WTC11 (cell line): ENCODE results near the gene KIF5C. TPM values are rescaled to one million over a fixed set of nuclear protein-coding genes. Genes with fewer than 3 reads are reported as not detected.

Source experiments
- ATAC-seq: fragments of 200-7000 bp; cut with Tn5 transposase; 2 replicates; pipeline ENCODE4 v1.10.0; 2021; ENCODE audit warnings: mild to moderate bottlenecking, moderate library complexity
- CTCF ChIA-PET: fragments of 300-600 bp; sonication (Branson Sonifier 250); formaldehyde crosslinking; loops from one replicate; lab custom pipeline; 2021; ENCODE audit warnings: antibody characterized with exemption; lab: Charles Lee
- POLR2A ChIA-PET: fragments of 350-600 bp; sonication (Branson Sonifier 250); formaldehyde crosslinking; loops from one replicate; lab custom pipeline; 2021; ENCODE audit warnings: antibody characterized with exemption; lab: Charles Lee
- DNase-seq: peaks from one replicate; pipeline ENCODE4 v3.0.0; 2021; ENCODE audit warnings: low spot score
- H3K27ac Mint-ChIP-seq: 2 replicates; pipeline ENCODE4 v1.8.0; 2021; ENCODE audit warnings: mixed read lengths
- H3K27me3 Mint-ChIP-seq: 2 replicates; pipeline ENCODE4 v1.8.0; 2021; ENCODE audit warnings: low read depth, mild to moderate bottlenecking, moderate library complexity, mixed read lengths
- H3K36me3 Mint-ChIP-seq: 2 replicates; pipeline ENCODE4 v1.8.0; 2021; ENCODE audit warnings: mixed read lengths
- H3K4me1 Mint-ChIP-seq: 2 replicates; pipeline ENCODE4 v1.8.0; 2022; ENCODE audit warnings: mixed read lengths
- H3K4me3 Mint-ChIP-seq: 2 replicates; pipeline ENCODE4 v1.8.0; 2021; ENCODE audit warnings: mild to moderate bottlenecking, moderate library complexity, mixed read lengths
- H3K9me3 Mint-ChIP-seq: 2 replicates; pipeline ENCODE4 v1.8.0; 2021; ENCODE audit warnings: mixed read lengths
- ATF1 ChIP-seq: sonication (generic); formaldehyde crosslinking; IDR thresholded peaks from 2 replicates; pipeline ENCODE4 v1.8.1; 2023; ENCODE audit warnings: mild to moderate bottlenecking, moderate library complexity, missing genetic modification reagents
- CREM ChIP-seq: sonication (generic); formaldehyde crosslinking; IDR thresholded peaks from 2 replicates; pipeline ENCODE4 v1.8.1; 2022; ENCODE audit warnings: mild to moderate bottlenecking, missing genetic modification reagents, moderate library complexity
- ESRRA ChIP-seq: sonication (generic); formaldehyde crosslinking; IDR thresholded peaks from 2 replicates; pipeline ENCODE4 v1.8.1; 2022; ENCODE audit warnings: mild to moderate bottlenecking, missing genetic modification reagents, borderline replicate concordance
- ETV6 ChIP-seq: sonication (generic); formaldehyde crosslinking; IDR thresholded peaks from 2 replicates; pipeline ENCODE4 v1.8.1; 2022; ENCODE audit warnings: mild to moderate bottlenecking, missing genetic modification reagents
- FOXK1 ChIP-seq: sonication (generic); formaldehyde crosslinking; IDR thresholded peaks from 2 replicates; pipeline ENCODE4 v1.8.0; 2022; ENCODE audit warnings: mild to moderate bottlenecking, moderate library complexity, missing genetic modification reagents
- HMGA2 ChIP-seq: fragments of 250-450 bp; sonication (Bioruptor Pico); IDR thresholded peaks from 2 replicates; pipeline ENCODE4 v1.4.0; 2021; ENCODE audit warnings: mild to moderate bottlenecking, moderate library complexity
- JUN ChIP-seq: sonication (generic); formaldehyde crosslinking; IDR thresholded peaks from 2 replicates; pipeline ENCODE4 v1.8.0; 2023; ENCODE audit warnings: mild to moderate bottlenecking, missing genetic modification reagents
- NFYB ChIP-seq: sonication (generic); formaldehyde crosslinking; conservative IDR thresholded peaks from 2 replicates; pipeline ENCODE4 v1.8.0; 2022; ENCODE audit warnings: low read depth, missing genetic modification reagents
- OVOL2 ChIP-seq: fragments of 250-450 bp; sonication (Bioruptor Pico); IDR thresholded peaks from 2 replicates; pipeline ENCODE4 v1.9.0; 2021; ENCODE audit warnings: mild to moderate bottlenecking, borderline replicate concordance
- RELA ChIP-seq: sonication (generic); formaldehyde crosslinking; IDR thresholded peaks from 2 replicates; pipeline ENCODE4 v1.8.1; 2022; ENCODE audit warnings: missing genetic modification reagents, mild to moderate bottlenecking, borderline replicate concordance
- RORB ChIP-seq: fragments of 250-450 bp; sonication (Bioruptor Pico); IDR thresholded peaks from 2 replicates; pipeline ENCODE4 v1.9.0; 2021; ENCODE audit warnings: mild to moderate bottlenecking
- SMAD3 ChIP-seq: sonication (generic); formaldehyde crosslinking; IDR thresholded peaks from 2 replicates; pipeline ENCODE4 v1.8.0; 2022; ENCODE audit warnings: missing genetic modification reagents, mild to moderate bottlenecking, borderline replicate concordance
- TEAD1 ChIP-seq: sonication (generic); formaldehyde crosslinking; IDR thresholded peaks from 2 replicates; pipeline ENCODE4 v1.8.0; 2022; ENCODE audit warnings: mild to moderate bottlenecking, missing genetic modification reagents
- ZNF263 ChIP-seq: sonication (generic); formaldehyde crosslinking; IDR thresholded peaks from 2 replicates; pipeline ENCODE4 v1.8.1; 2022; ENCODE audit warnings: low read depth, mild to moderate bottlenecking, moderate library complexity, missing genetic modification reagents
- ZNF416 ChIP-seq: fragments of 250-450 bp; sonication (Bioruptor Pico); IDR thresholded peaks from 2 replicates; pipeline ENCODE4 v1.9.0; 2021; ENCODE audit warnings: mild to moderate bottlenecking, inconsistent platforms
- total RNA-seq: library from RNA; stranded (reverse); gene quantifications from 3 replicates; pipeline ENCODE4 v1.2.3, GENCODE V29; 2021
- TF ChIP-seq, protein P1 (sequence below): sonication (generic); formaldehyde crosslinking; IDR thresholded peaks from 2 replicates; pipeline ENCODE4 v1.8.1; 2022; ENCODE audit warnings: mild to moderate bottlenecking, missing genetic modification reagents, moderate library complexity, borderline replicate concordance
- TF ChIP-seq, protein P2 (sequence below): sonication (generic); formaldehyde crosslinking; IDR thresholded peaks from 2 replicates; pipeline ENCODE4 v1.8.0; 2022; ENCODE audit warnings: mild to moderate bottlenecking, missing genetic modification reagents
- TF ChIP-seq, protein P3 (sequence below): sonication (generic); formaldehyde crosslinking; IDR thresholded peaks from 2 replicates; pipeline ENCODE4 v1.8.0; 2022; ENCODE audit warnings: missing genetic modification reagents
- TF ChIP-seq, protein P4 (sequence below): sonication (generic); formaldehyde crosslinking; IDR thresholded peaks from 2 replicates; pipeline ENCODE4 v1.8.1; 2022; ENCODE audit warnings: mild to moderate bottlenecking, moderate library complexity, missing genetic modification reagents
- TF ChIP-seq, protein P5 (sequence below): sonication (generic); formaldehyde crosslinking; conservative IDR thresholded peaks from 2 replicates; pipeline ENCODE4 v1.8.1; 2023; ENCODE audit warnings: mild to moderate bottlenecking, low read depth, missing genetic modification reagents, moderate library complexity
- TF ChIP-seq, protein P6 (sequence below): fragments of 250-450 bp; sonication (Bioruptor Pico); IDR thresholded peaks from 2 replicates; pipeline ENCODE4 v1.9.0; 2021; ENCODE audit warnings: moderate library complexity, mild to moderate bottlenecking, inconsistent platforms, borderline replicate concordance
- TF ChIP-seq, protein P7 (sequence below): fragments of 200-600 bp; IDR thresholded peaks from 2 replicates; pipeline ENCODE4 v1.8.0; 2022; ENCODE audit warnings: antibody characterized with exemption
- TF ChIP-seq, protein P8 (sequence below): sonication (generic); formaldehyde crosslinking; IDR thresholded peaks from 2 replicates; pipeline ENCODE4 v1.8.1; 2022; ENCODE audit warnings: low read depth, missing genetic modification reagents, borderline replicate concordance

Gene KIF5C
- total RNA-seq, 1 experiment from 2014 or later: 73.5 TPM

DNA sequence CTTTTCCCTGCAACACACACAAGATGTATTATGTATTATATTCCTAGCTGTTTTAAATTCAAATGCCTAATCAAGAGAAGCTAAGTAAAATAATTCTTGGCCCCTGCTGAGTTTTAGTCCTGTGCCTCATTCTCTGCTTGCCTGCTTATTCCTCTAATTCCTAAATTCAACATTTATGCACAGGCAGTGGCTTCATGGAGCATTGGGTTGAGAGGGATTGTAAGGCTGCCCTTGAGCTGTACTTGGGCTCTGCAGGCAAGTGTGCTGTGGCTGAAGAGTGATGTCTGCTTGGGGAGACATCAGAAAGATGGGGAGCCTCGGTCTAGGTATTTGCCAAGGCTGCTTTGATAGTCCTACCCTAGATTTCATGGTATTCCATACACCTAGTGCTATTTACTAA lies 27.8 kb downstream of the KIF5C start (continued):
- TF ChIP-seq, protein P1, sequence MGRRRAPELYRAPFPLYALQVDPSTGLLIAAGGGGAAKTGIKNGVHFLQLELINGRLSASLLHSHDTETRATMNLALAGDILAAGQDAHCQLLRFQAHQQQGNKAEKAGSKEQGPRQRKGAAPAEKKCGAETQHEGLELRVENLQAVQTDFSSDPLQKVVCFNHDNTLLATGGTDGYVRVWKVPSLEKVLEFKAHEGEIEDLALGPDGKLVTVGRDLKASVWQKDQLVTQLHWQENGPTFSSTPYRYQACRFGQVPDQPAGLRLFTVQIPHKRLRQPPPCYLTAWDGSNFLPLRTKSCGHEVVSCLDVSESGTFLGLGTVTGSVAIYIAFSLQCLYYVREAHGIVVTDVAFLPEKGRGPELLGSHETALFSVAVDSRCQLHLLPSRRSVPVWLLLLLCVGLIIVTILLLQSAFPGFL (CRISPR knock-in tag): no peak
- no peak for TF ChIP-seq FOXK1 (CRISPR knock-in tag)
- TF ChIP-seq ETV6 (CRISPR knock-in tag): no peak
- TF ChIP-seq, protein P2, sequence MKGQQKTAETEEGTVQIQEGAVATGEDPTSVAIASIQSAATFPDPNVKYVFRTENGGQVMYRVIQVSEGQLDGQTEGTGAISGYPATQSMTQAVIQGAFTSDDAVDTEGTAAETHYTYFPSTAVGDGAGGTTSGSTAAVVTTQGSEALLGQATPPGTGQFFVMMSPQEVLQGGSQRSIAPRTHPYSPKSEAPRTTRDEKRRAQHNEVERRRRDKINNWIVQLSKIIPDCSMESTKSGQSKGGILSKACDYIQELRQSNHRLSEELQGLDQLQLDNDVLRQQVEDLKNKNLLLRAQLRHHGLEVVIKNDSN (CRISPR knock-in tag): no peak
- TF ChIP-seq, protein P3, sequence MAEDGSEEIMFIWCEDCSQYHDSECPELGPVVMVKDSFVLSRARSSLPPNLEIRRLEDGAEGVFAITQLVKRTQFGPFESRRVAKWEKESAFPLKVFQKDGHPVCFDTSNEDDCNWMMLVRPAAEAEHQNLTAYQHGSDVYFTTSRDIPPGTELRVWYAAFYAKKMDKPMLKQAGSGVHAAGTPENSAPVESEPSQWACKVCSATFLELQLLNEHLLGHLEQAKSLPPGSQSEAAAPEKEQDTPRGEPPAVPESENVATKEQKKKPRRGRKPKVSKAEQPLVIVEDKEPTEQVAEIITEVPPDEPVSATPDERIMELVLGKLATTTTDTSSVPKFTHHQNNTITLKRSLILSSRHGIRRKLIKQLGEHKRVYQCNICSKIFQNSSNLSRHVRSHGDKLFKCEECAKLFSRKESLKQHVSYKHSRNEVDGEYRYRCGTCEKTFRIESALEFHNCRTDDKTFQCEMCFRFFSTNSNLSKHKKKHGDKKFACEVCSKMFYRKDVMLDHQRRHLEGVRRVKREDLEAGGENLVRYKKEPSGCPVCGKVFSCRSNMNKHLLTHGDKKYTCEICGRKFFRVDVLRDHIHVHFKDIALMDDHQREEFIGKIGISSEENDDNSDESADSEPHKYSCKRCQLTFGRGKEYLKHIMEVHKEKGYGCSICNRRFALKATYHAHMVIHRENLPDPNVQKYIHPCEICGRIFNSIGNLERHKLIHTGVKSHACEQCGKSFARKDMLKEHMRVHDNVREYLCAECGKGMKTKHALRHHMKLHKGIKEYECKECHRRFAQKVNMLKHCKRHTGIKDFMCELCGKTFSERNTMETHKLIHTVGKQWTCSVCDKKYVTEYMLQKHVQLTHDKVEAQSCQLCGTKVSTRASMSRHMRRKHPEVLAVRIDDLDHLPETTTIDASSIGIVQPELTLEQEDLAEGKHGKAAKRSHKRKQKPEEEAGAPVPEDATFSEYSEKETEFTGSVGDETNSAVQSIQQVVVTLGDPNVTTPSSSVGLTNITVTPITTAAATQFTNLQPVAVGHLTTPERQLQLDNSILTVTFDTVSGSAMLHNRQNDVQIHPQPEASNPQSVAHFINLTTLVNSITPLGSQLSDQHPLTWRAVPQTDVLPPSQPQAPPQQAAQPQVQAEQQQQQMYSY (CRISPR knock-in tag): no peak
- no peak for TF ChIP-seq CREM (CRISPR knock-in tag)
- no peak for TF ChIP-seq ZNF416 (CRISPR knock-in tag)

DNA sequence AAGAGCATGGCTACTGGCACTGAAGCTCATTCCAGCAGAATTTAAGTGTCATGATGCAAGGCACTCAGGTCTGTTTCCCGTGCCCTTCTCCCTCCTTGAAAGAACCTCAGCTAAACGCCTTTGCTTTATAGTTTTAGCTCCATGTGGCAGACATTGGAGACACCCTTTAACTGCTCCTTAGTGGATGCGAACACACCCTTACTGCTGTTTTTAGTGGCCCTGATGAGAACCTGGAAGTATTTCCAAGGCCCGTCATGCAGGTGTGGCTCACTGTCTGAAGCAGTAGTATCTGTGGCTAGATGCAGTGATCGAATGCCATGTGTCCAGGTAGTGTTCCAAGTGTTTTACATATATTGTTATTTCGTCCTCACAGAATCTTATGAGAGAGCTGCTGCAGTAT lies 28.3 kb downstream of the KIF5C start:
- ChIA-PET POLR2A (no interaction called here), CTCF (interaction anchor here (1.3 to 2.5 kb wide), 2 partner anchors 24 to 89 kb away, joined by 3 to 6 read pairs; no protein-coding TSS in a partner anchor)
- Mint-ChIP-seq H3K27ac (no peak overlapping the region), H3K27me3 (no peaks in the 10 kb centered on the region), H3K9me3 (peaks cover 12% of the 10 kb centered on the region), H3K4me1 (peaks cover 30% of the 10 kb centered on the region), H3K36me3 (peaks cover 18% of the 10 kb centered on the region), H3K4me3 (no peak overlapping the region)
- ATAC-seq (no peak), DNase-seq (no peak)
- TF ChIP-seq, protein P2 (CRISPR knock-in tag): no peak
- TF ChIP-seq RORB (CRISPR knock-in tag) (no peak), TEAD1 (CRISPR knock-in tag) (no peak), SMAD3 (CRISPR knock-in tag) (no peak), ESRRA (no peak), ZNF263 (CRISPR knock-in tag) (no peak), RELA (CRISPR knock-in tag) (no peak), NFYB (CRISPR knock-in tag) (no peak), JUN (CRISPR knock-in tag) (no peak), HMGA2 (no peak), OVOL2 (CRISPR knock-in tag) (no peak), ATF1 (CRISPR knock-in tag) (no peak)
- TF ChIP-seq, protein P4, sequence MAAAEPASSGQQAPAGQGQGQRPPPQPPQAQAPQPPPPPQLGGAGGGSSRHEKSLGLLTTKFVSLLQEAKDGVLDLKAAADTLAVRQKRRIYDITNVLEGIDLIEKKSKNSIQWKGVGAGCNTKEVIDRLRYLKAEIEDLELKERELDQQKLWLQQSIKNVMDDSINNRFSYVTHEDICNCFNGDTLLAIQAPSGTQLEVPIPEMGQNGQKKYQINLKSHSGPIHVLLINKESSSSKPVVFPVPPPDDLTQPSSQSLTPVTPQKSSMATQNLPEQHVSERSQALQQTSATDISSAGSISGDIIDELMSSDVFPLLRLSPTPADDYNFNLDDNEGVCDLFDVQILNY (CRISPR knock-in tag): no peak
- TF ChIP-seq, protein P5, sequence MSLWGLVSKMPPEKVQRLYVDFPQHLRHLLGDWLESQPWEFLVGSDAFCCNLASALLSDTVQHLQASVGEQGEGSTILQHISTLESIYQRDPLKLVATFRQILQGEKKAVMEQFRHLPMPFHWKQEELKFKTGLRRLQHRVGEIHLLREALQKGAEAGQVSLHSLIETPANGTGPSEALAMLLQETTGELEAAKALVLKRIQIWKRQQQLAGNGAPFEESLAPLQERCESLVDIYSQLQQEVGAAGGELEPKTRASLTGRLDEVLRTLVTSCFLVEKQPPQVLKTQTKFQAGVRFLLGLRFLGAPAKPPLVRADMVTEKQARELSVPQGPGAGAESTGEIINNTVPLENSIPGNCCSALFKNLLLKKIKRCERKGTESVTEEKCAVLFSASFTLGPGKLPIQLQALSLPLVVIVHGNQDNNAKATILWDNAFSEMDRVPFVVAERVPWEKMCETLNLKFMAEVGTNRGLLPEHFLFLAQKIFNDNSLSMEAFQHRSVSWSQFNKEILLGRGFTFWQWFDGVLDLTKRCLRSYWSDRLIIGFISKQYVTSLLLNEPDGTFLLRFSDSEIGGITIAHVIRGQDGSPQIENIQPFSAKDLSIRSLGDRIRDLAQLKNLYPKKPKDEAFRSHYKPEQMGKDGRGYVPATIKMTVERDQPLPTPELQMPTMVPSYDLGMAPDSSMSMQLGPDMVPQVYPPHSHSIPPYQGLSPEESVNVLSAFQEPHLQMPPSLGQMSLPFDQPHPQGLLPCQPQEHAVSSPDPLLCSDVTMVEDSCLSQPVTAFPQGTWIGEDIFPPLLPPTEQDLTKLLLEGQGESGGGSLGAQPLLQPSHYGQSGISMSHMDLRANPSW (CRISPR knock-in tag): no peak
- TF ChIP-seq, protein P6, sequence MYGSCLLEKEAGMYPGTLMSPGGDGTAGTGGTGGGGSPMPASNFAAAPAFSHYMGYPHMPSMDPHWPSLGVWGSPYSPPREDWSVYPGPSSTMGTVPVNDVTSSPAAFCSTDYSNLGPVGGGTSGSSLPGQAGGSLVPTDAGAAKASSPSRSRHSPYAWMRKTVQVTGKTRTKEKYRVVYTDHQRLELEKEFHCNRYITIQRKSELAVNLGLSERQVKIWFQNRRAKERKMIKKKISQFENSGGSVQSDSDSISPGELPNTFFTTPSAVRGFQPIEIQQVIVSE (CRISPR knock-in tag): no peak
- TF ChIP-seq, protein P7, sequence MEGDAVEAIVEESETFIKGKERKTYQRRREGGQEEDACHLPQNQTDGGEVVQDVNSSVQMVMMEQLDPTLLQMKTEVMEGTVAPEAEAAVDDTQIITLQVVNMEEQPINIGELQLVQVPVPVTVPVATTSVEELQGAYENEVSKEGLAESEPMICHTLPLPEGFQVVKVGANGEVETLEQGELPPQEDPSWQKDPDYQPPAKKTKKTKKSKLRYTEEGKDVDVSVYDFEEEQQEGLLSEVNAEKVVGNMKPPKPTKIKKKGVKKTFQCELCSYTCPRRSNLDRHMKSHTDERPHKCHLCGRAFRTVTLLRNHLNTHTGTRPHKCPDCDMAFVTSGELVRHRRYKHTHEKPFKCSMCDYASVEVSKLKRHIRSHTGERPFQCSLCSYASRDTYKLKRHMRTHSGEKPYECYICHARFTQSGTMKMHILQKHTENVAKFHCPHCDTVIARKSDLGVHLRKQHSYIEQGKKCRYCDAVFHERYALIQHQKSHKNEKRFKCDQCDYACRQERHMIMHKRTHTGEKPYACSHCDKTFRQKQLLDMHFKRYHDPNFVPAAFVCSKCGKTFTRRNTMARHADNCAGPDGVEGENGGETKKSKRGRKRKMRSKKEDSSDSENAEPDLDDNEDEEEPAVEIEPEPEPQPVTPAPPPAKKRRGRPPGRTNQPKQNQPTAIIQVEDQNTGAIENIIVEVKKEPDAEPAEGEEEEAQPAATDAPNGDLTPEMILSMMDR: no peak
- TF ChIP-seq, protein P8, sequence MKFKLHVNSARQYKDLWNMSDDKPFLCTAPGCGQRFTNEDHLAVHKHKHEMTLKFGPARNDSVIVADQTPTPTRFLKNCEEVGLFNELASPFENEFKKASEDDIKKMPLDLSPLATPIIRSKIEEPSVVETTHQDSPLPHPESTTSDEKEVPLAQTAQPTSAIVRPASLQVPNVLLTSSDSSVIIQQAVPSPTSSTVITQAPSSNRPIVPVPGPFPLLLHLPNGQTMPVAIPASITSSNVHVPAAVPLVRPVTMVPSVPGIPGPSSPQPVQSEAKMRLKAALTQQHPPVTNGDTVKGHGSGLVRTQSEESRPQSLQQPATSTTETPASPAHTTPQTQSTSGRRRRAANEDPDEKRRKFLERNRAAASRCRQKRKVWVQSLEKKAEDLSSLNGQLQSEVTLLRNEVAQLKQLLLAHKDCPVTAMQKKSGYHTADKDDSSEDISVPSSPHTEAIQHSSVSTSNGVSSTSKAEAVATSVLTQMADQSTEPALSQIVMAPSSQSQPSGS (CRISPR knock-in tag): no peak
